ENCODE data around the gene CTU1.
"Not testable (repeated sequence)": the region's sequence is repeated elsewhere in the genome, so short reads cannot be mapped to it uniquely, and the experiment has no call there.

CTU1 gene

GRCh38 chr19:51108066-51108804 is at the start of gene CTU1:
Gene CTU1 (minus strand): TSS chr19:51108409. CDS start chr19:51104569, 3,840 bp downstream.
- DNase-seq: peak; percentile 99

GRCh38 chr19:51157265-51157664 is 49.1 kb upstream of the CTU1 start:
- DNase-seq: no peak

DNA sequence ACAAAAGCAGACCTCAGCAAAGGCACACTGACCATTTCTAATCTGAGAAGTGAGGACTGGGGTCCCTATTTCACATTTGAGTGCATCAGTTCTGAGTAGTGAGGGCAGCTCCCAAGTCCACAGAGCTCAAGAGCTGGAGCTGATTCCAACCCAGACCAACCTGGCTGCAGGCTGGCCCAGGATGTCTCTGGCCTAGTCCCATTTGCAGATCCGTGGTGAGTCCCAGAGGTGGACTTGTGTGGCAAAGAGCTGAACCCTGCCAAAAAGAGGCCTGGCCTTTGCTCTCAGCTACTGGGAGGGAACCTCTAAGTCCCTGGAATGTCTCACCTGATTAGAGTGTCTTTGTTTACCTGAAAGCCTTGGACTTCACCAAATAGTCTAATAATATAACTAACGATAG is 48.5 kb upstream of the CTU1 start:
- no peak for DNase-seq

GRCh38 chr19:51150627-51151026 is 42.4 kb upstream of the CTU1 start:
- no peak for DNase-seq

- DNase-seq: no peak
Measured at GRCh38 chr19:51148580-51148979, 40.4 kb upstream of the CTU1 start.

DNA sequence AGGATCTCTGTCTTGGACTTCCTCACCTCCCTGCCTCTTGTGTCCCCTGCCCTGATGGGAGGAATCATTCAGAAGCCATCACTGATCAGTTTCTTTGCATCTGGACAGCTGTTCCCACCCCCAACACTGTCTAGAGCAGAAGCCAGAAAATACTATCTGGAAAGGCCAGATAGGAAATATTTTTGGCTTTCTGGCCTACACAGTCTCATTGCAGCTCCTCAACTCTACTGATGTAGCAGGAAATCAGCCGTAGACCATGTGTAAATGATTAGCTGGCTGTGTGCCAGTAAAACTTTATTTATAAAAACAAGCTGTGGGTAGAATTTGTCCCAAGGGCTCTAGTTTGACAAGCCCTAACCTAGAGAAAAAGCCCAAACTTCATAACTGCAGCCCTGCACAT is 39.5 kb upstream of the CTU1 start:
- no peak for DNase-seq

DNA sequence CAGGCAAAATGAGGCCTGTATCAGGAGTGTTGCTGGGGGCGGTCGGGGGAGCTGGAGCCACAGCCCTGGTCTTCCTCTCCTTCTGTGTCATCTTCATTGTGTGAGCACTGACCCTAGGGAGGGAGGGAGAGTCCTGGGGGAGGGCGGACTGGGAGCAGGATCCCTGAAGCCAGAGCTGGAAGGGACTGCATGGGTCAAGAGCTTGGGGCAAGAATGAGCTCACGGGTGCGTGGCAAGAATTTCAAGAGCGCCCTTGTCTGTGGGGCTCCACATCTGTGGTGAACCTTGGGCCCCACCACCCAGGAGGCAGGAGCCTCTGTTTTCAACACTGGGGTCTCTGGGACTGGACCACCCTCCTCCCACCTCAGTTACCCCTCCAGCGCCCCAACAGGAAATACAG is 38.5 kb upstream of the CTU1 start:
- no peak for DNase-seq

- no peak for DNase-seq
Measured at GRCh38 chr19:51145916-51146493, 37.8 kb upstream of the CTU1 start.

- no peak for DNase-seq
Measured at GRCh38 chr19:51144482-51145045, 36.4 kb upstream of the CTU1 start.

DNA sequence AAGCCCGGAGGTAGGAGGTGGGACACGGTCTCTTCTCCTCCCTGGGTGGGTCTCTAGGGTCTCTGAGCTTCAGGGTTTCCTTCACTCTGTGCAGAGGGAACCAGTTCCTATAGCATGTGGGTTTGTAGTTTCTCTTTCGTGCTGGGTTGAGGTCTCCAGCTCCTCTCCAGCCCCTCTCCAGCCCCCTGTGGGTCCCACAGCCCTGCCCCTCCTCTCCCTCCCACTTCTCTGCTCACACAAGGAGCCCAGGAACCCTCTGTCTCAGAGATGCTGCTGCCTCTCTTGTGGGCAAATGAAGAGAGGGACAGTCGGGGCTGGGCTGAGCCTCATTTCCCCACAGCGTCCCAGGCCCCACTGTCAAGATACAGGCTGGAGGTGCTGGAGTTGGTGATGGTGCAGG is 35.3 kb upstream of the CTU1 start:
- DNase-seq: no peak

- DNase-seq: not testable (repeated sequence)
Measured at GRCh38 chr19:51142809-51143475, 34.7 kb upstream of the CTU1 start.

DNA sequence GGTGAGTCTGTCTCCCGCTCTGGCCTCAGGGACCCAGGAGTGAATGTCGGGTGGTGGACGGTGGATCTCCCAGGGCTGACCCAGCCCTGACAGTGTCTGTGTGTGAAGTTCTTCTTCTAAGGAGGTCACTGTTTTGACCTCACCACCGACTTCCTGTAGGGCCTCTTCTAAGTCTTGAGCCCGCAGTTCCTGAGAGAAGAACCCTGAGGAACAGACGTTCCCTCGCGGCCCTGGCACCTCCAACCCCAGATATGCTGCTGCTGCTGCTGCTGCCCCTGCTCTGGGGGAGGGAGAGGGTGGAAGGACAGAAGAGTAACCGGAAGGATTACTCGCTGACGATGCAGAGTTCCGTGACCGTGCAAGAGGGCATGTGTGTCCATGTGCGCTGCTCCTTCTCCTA is 33.9 kb upstream of the CTU1 start, which contains the start of gene SIGLEC7:
TSS of gene SIGLEC7 (plus strand) at position 183 of the 400 bp plus-strand sequence. CDS start at position 252, 69 bp downstream.
- DNase-seq: no peak

GRCh38 chr19:51141181-51141580 is 33.0 kb upstream of the CTU1 start:
- DNase-seq: no peak

DNA sequence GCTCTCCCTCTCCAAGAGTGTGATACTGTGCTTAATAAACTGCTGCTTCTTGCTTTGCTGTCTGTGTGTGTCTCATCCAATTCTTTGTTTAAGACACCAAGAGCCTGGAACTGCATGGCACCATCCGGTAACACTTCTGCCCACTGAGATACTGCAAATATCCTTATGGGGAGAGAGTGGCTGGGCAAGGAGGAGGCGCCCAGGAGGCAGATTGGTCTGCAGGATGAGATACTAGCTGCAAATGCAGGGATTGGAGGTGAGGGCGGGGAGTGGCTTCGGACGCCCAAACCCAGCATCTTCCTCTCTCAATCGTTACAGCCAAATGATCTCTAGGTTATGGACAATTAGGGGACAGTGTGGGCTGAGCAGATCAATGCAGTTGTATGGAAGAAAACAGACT is 32.2 kb upstream of the CTU1 start:
- no peak for DNase-seq

- no peak for DNase-seq
Measured at GRCh38 chr19:51139299-51140014, 31.2 kb upstream of the CTU1 start.

GRCh38 chr19:51138549-51138979 is 30.4 kb upstream of the CTU1 start:
- DNase-seq: no peak

DNA sequence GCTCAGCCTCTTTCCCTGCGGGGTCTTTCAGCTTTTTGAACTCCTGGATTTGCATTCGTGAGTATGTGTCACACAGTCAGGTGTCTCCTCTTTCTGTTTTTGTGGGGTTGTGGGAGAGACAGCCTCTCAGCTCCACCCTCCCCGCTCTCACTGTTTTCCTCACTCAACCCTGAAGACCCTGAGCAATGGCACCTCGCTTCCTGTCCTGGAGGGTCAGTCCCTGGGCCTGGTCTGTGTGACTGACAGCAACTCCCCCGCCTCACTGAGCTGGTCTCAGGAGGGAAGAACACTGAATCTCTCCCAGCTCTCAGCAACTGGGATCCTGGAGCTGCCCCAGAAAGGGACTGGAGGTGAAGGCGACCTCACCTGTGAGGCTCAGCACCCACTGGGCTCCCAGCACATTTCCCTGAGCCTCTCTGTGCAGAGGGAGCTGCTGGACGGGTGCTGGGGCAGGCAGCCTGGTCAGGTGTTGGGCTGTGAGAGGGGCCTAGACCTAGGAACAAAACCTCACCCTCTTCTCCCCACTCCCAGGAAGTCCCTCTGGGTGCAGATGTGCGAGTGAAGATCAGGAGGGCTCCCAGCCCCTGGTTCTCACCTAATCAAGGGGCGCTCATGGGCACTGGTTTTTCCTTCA is 29.7 kb upstream of the CTU1 start:
- DNase-seq: no peak

DNA sequence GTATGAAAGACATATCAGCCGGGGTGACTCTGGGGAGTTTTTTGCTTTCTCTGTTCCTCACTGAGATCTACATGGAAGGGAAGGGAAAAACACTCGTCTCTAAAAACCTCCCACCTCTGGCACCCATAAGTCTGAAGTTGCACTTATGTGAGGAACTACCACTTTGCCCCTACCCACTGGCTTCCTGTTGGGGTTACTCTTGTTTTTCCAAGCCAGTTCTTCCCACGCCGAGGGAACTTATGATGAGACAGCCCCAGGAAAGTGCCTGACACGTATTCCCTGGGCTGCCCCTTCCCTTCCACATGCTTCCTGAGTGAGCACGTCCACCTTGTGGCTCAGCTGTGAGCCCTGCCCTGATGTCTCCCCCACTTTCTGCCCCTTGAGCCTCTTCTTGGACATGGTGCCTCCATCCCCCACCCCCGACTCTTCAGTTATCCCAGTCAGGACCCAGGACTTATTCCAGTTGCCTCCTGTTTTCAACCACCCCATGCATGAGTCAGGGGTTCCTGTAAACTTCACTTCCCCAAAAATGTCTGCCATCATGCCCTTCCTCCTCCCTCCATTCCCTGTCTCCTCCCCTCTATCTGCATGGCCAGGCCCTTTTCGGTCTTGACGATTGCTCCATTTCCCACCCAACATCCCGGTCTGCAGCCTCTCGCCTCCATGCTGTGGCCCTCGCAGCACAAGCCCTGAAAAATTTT is 28.8 kb upstream of the CTU1 start:
- no peak for DNase-seq

- no peak for DNase-seq
Measured at GRCh38 chr19:51135986-51136762, 28.0 kb upstream of the CTU1 start.

GRCh38 chr19:51135004-51135403 is 26.8 kb upstream of the CTU1 start:
- DNase-seq: no peak

Data from EL (cell line).